GM13976 (cell line): ENCODE results near the gene KRT82.

Experiments
- DNase-seq: peaks from one replicate; pipeline ENCODE4 v3.0.0; 2012; ENCODE audit warnings: low spot score
- CTCF ChIP-seq: IDR thresholded peaks from 2 replicates; pipeline ENCODE4 v1.5.1; 2012; ENCODE audit warnings: borderline replicate concordance, mild to moderate bottlenecking; ENCODE audit not compliant: insufficient read depth; ENCODE audit errors: extremely low read depth, missing control alignments, control extremely low read depth
- in situ Hi-C: fragments of 300-500 bp; cut with MboI; formaldehyde crosslinking; loops from one replicate; pipeline ENCODE4 v1.12.0; 2022; ENCODE audit warnings: low sequenced_read_pairs, mixed read lengths, inconsistent platforms; ENCODE audit not compliant: unreplicated experiment

The KRT82 gene

GRCh38 chr12:52418576-52419110, 12.5 kb upstream of the KRT82 start:
- no peak for DNase-seq
- TF ChIP-seq CTCF, result no peak
- in situ Hi-C loops, result no loop called here

GRCh38 chr12:52417740-52418139, 11.6 kb upstream of the KRT82 start:
- DNase-seq, result no peak
- no peak for TF ChIP-seq CTCF
- in situ Hi-C loops, result no loop called here

GRCh38 chr12:52416795-52417194, 10.7 kb upstream of the KRT82 start:
- no peak for TF ChIP-seq CTCF
- DNase-seq, result no peak
- in situ Hi-C loops, result no loop called here

- no peak for DNase-seq
- in situ Hi-C loops, result no loop called here
- TF ChIP-seq CTCF, result no peak
Observed at GRCh38 chr12:52415870-52416750, 10.0 kb upstream of the KRT82 start.

GRCh38 chr12:52414936-52415335, 8.8 kb upstream of the KRT82 start:
- in situ Hi-C loops, result no loop called here
- DNase-seq, result no peak
- TF ChIP-seq CTCF, result no peak

- TF ChIP-seq CTCF, result no peak
- in situ Hi-C loops, result no loop called here
- no peak for DNase-seq
Observed at GRCh38 chr12:52413782-52414345, 7.7 kb upstream of the KRT82 start.
